WI38 (cell line): Measurements from ENCODE around the gene DACH1.

ENCODE experiments used
- H3K4me3 ChIP-seq: 2 replicates; pipeline ENCODE4 v1.5.1; 2011; ENCODE audit warnings: low read depth, mild to moderate bottlenecking, control low read depth, low read length
- TF ChIP-seq, protein P1 (sequence below): IDR thresholded peaks from 2 replicates; pipeline ENCODE4 v1.5.1; 2012; ENCODE audit warnings: low read depth, mild to moderate bottlenecking, control low read depth, low read length

The DACH1 gene

DNA sequence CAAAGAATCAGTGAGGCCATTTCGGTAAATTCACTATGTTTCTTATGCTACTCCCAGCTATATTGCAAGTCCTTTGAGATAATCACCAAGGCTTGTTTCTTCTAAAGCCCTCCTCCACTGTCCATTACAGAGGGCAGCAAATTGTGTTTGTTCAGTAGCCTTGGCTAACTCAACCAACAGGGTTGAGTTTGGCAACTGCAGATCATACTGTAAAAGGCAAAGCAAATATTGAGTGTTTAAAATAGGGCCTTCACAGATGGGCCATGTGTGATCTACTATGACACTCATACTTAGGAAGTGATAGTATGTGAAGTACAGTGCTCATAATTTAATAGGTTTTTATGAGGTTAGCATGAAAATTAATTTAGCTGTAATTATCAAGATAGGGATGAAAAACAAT lies 171.3 kb downstream of the DACH1 start:
- H3K4me3 ChIP-seq = no peak overlapping the region
- TF ChIP-seq, protein P1, sequence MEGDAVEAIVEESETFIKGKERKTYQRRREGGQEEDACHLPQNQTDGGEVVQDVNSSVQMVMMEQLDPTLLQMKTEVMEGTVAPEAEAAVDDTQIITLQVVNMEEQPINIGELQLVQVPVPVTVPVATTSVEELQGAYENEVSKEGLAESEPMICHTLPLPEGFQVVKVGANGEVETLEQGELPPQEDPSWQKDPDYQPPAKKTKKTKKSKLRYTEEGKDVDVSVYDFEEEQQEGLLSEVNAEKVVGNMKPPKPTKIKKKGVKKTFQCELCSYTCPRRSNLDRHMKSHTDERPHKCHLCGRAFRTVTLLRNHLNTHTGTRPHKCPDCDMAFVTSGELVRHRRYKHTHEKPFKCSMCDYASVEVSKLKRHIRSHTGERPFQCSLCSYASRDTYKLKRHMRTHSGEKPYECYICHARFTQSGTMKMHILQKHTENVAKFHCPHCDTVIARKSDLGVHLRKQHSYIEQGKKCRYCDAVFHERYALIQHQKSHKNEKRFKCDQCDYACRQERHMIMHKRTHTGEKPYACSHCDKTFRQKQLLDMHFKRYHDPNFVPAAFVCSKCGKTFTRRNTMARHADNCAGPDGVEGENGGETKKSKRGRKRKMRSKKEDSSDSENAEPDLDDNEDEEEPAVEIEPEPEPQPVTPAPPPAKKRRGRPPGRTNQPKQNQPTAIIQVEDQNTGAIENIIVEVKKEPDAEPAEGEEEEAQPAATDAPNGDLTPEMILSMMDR = no peak

- H3K4me3 ChIP-seq = no peak overlapping the region
- TF ChIP-seq, protein P1 = no peak
These were observed 181.9 kb downstream of the DACH1 start for GRCh38 chr13:71685072-71685471.

DNA sequence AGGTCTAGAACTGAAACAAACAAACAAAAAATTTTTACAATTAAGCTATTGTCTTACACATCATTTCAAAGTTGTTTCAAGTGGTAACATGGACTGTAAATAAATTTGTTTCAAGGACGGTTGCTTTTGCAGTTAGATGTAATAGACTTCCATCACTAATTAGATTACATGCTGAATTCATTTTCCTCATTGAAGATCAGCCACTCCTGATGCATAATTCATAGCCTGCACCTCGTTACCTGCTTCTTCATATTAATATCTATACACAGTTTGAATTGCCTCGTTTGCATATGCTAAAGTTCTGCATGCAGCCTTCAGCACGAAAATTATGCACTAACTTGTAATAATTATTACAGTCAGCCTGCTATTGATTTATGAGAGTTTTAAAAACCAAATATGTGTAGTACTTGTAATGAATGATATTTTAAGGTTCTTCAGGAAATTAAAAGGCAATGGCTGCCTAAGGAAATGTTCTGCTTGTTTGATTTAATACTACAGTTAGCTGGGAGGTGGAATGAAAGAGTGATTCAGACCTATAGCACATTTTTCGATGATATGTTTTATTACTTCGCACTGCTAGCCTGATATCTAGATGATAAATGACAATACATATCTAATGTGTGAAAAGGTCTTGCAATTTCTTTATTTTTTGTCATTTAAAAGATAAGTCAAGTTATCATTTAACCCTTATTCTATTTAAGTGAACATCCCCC lies 184.9 kb downstream of the DACH1 start:
- TF ChIP-seq, protein P1 = no peak
- no peak overlapping the region for H3K4me3 ChIP-seq

DNA sequence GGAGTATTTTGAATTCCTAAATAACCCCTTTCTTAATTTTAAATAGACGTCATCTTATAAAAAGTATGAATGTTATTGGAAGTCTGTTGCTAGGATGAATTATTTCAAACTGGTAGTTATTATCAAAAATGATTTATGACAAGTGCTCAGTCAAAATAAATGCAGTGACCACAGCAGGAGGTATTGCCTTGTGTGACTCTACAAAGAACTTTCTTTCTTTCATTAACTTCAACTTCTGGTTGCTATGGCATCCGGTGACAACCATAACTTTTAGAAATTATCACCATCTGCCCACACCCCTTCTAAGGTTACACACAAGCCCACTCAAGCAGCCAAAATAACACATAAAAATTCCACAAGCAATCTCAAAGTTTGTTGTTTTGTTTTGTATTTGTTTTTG lies 189.9 kb downstream of the DACH1 start:
- TF ChIP-seq, protein P1 = no peak
- H3K4me3 ChIP-seq = no peak overlapping the region

DNA sequence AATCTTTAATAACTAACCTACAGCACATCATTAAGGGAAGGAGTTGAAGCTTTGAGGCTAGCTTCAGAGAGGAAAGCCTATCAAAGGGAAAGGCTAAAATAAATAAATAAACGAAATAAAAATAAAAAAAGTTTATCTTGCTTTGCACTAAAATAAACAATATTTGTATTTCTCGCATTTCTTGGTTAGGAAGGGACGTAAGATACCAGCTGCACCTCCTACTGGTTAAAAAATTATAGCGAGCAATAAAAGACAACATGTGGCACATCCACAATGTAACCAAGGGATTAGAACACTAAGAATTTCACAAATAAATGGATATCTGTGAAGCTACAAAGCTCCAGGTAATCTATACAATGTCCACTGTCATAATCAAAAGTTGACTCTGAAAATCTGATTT lies 194.5 kb downstream of the DACH1 start:
- TF ChIP-seq, protein P1 = no peak
- H3K4me3 ChIP-seq = no peak overlapping the region

DNA sequence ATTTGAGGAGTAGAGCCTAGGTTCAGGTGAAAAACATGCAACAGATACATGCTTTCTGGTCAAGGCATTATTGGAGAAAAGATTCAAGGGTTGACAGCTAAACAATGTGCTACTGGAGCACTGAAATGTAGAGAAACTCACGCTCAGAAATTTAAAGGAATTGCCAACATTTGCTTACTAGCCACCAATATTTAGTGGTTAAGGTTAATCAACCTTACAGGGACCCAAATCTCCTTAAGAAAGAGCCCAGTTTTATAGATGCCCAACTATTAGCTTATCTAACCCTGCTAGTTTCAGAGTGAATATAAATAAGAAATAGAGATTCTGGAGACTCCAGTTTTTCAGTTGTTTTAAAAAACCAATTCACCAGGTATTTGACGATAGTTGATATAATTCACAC lies 203.6 kb downstream of the DACH1 start:
- H3K4me3 ChIP-seq = no peak overlapping the region
- TF ChIP-seq, protein P1 = no peak

DNA sequence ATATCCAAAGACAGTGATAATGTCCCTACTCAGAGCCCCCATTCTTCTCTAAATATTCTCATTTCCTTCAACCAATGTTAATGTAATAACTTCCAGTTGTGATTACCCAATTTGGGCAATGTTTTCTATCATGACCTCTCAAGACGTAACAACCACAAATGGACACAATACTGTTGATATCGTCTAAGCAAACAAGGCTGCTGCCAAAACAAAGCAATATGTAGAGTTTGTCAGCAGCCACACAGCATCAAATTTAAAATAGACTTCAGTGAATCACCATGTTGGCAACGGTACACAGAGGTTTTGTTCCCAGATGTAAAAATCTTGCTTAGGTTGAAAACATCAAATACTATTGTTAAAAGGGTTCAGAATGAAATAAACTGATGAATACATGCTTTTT lies 205.1 kb downstream of the DACH1 start:
- no peak overlapping the region for H3K4me3 ChIP-seq
- TF ChIP-seq, protein P1 = no peak
